Kidney (tissue), 14 donors: ENCODE data around the gene DLG2. TPM values are rescaled to one million over a fixed set of nuclear protein-coding genes. Genes with fewer than 3 reads are reported as not detected.

Experiments used
- DNase-seq, 5 donors: peaks; one replicate each; pipeline ENCODE4 v3.0.0-alpha.2; 2013 to 2020
- FAIRE-seq: peaks from 2 replicates; lab custom pipeline; 2012; peaks lifted over from hg19 to GRCh38; lab: Jason Lieb, UNC
- H3K27ac ChIP-seq, 2 donors: one replicate each; pipeline ENCODE4 v1.7.0; 2013; ENCODE audit warnings: low read depth in 2 of 2, low read length in 2 of 2, inconsistent platforms in 1 of 2
- H3K27me3 ChIP-seq: one replicate; pipeline ENCODE4 v1.7.1; 2013; ENCODE audit warnings: low read length, inconsistent platforms; ENCODE audit not compliant: control insufficient read depth, insufficient read depth
- H3K36me3 ChIP-seq, 3 donors: one replicate each; pipeline versions ENCODE4 v1.7.0 to v1.7.1; 2013; ENCODE audit warnings: low read length in 3 of 3, control low read depth in 1 of 3, inconsistent platforms in 1 of 3; ENCODE audit not compliant: insufficient read depth in 3 of 3, control insufficient read depth in 2 of 3
- H3K4me1 ChIP-seq, 3 donors: one replicate each; pipeline versions ENCODE4 v1.7.0 to v1.7.1; 2013; ENCODE audit warnings: low read length in 3 of 3, inconsistent platforms in 1 of 3, low read depth in 1 of 3; ENCODE audit not compliant: control insufficient read depth in 2 of 3, insufficient read depth in 2 of 3
- H3K4me3 ChIP-seq, 3 donors: one replicate each; pipeline versions ENCODE4 v1.7.0 to v1.8.1; 2013; ENCODE audit warnings: low read length in 3 of 3, control low read depth in 1 of 3, inconsistent platforms in 1 of 3
- H3K9ac ChIP-seq, 3 donors: one replicate each; pipeline versions ENCODE4 v1.7.0 to v1.7.1; 2013; ENCODE audit warnings: low read length in 3 of 3, control low read depth in 1 of 3, inconsistent platforms in 1 of 3
- H3K9me3 ChIP-seq, 3 donors: one replicate each; pipeline versions ENCODE4 v1.7.0 to v1.7.1; 2013; ENCODE audit warnings: low read length in 3 of 3, control low read depth in 1 of 3, inconsistent platforms in 1 of 3; ENCODE audit not compliant: control insufficient read depth in 2 of 3, insufficient read depth in 1 of 3
- CTCF ChIP-seq: IDR thresholded peaks from 3 replicates; pipeline ENCODE4 v1.5.1; 2012; ENCODE audit warnings: mild to moderate bottlenecking, moderate library complexity, borderline replicate concordance; ENCODE audit not compliant: insufficient read depth; ENCODE audit errors: extremely low read depth
- intact Hi-C: fragments of 100-400 bp; cut with DNase I; formaldehyde crosslinking; loops from one replicate; pipeline ENCODE4 v1.11.1; 2022
- polyA plus RNA-seq: library from polyadenylated mRNA; stranded (reverse); fragments of 350-450 nt; fragmentation: Illumina TruSeq; extraction: RNeasy Lipid Tissue Mini Kit (QIAGEN cat#74804); gene quantifications from one replicate; pipeline ENCODE4 v1.2.3, GENCODE V29; 2014; ENCODE audit warnings: low read depth, low replicate concordance; ENCODE audit not compliant: insufficient read depth
- total RNA-seq: library from RNA; stranded (reverse); fragmentation: NEBNext Ultra II Directional; extraction: Animal tissue kit (Norgen Biotek cat#: 25700); gene quantifications from one replicate; pipeline ENCODE4 v1.2.1, GENCODE V29; 2021
- donor health status: control.
- donor health status: control.
- donor health status: control.
- donor health status: control.
- donor health status: control.
- donor health status: DM: yes; HTN: yes; CAD: no.
- donor health status: Normal renal cell carcinoma (clear cell type).

The DLG2 gene
- total and polyA plus RNA-seq, 2 donors from 2014 or later: 2.9 to 7.2 TPM

- TF ChIP-seq CTCF: no peak
These were observed 530.2 kb downstream of the DLG2 start for GRCh38 chr11:85096939-85097338.

DNA sequence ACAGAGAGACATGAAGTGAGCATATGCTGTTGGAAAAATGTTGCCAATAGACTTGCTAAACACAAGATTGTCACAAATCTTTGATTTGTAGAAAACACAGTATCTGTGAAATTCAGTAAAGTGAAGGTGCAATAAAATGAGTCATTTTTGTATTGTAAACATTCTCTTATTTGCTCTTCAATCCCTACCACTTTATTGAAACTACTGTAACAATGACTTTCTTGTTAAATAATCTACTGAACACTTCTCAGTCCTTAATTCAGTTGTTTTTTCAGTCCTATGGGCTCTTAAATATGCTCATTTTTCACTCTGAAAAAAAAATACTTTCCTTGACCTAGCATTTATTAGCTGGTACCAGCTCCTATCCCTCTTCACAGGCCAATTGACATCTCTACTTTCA lies 531.9 kb downstream of the DLG2 start:
- Histone ChIP-seq H3K4me3 (no peak overlapping the region), H3K9me3 (no peaks in the 10 kb centered on the region), H3K27me3 (no peaks in the 10 kb centered on the region), H3K4me1 (no peaks in the 10 kb centered on the region), H3K27ac (no peak overlapping the region), H3K9ac (no peak overlapping the region), H3K36me3 (no peaks in the 10 kb centered on the region)
- no peak for FAIRE-seq
- DNase-seq: no peak
- intact Hi-C loops: no loop called here
- no peak for TF ChIP-seq CTCF

More at GRCh38 chr11:85096939-85097338, 530.2 kb downstream of the DLG2 start:
- FAIRE-seq (no peak), DNase-seq (no peak)
- no peaks in the 10 kb centered on the region for H3K4me1 ChIP-seq
- H3K27ac ChIP-seq: no peak overlapping the region
- no peak overlapping the region for H3K4me3 ChIP-seq
- no peaks in the 10 kb centered on the region for H3K9me3 ChIP-seq
- H3K9ac ChIP-seq: no peak overlapping the region
- H3K36me3 ChIP-seq: no peaks in the 10 kb centered on the region
- intact Hi-C loops: no loop called here
- H3K27me3 ChIP-seq: no peaks in the 10 kb centered on the region

DNA sequence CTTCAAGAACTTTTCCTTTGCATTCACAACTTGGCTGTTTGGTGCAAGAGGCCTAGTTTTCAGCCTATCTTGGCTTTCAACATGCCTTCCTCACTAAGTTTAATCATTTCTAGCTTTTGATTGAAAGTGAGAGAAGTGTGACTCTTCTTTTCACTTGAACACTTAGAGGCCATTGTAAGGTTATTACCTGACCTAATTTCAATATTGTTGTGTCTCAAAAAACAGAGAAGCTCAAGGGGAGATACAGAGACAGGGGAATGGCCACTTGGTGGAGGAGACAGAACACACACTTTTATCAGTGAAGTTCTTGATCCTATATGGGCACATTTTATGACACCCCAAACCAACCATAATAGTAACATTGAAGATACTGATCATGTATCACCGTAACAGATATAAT lies 532.3 kb downstream of the DLG2 start:
- intact Hi-C loops: no loop called here
- H3K27me3 ChIP-seq: no peaks in the 10 kb centered on the region
- H3K4me3 ChIP-seq: no peak overlapping the region
- H3K9me3 ChIP-seq: no peaks in the 10 kb centered on the region
- H3K4me1 ChIP-seq: no peaks in the 10 kb centered on the region
- H3K9ac ChIP-seq: no peak overlapping the region
- H3K27ac ChIP-seq: no peak overlapping the region
- no peak for TF ChIP-seq CTCF
- no peaks in the 10 kb centered on the region for H3K36me3 ChIP-seq
- DNase-seq (no peak), FAIRE-seq (no peak)

- no peak overlapping the region for H3K27ac ChIP-seq
- H3K4me1 ChIP-seq: no peaks in the 10 kb centered on the region
- no peak for TF ChIP-seq CTCF
- no peaks in the 10 kb centered on the region for H3K9me3 ChIP-seq
- no peaks in the 10 kb centered on the region for H3K27me3 ChIP-seq
- FAIRE-seq (no peak), DNase-seq (no peak)
- no peaks in the 10 kb centered on the region for H3K36me3 ChIP-seq
- H3K9ac ChIP-seq: no peak overlapping the region
- H3K4me3 ChIP-seq: no peak overlapping the region
- intact Hi-C loops: no loop called here
These were observed 537.5 kb downstream of the DLG2 start for GRCh38 chr11:85089654-85090053.
